Measurements from ENCODE around the gene TMEM242. TPM values are rescaled to one million over a fixed set of nuclear protein-coding genes. Genes with fewer than 3 reads are reported as not detected.
"Not testable (repeated sequence)": the region's sequence is repeated elsewhere in the genome, so short reads cannot be mapped to it uniquely, and the experiment has no call there.

The TMEM242 gene
- total RNA-seq, 6 experiments from 2014 or later: 4.4 to 8.8 (median 7.3) TPM

DNA sequence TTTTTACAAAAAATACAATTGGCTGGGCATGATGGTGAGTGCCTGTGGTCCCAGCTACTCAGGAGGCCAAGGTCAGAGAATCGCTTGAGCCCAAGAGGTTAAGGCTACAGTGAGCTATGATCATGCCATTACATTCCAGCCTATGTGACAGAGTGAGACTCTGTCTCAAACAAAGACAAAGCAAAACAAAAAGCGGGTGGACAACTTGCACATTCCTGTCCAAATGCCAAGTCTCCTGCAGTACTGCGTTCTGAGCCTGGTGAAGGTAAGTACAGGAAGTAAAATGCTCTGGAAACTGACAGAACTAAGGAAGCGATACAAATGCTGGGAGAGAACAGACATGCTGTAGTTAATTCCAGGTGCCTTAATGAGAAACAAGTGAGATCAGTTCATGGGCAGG, 20.4 kb upstream of the TMEM242 start:
- H3K27ac ChIP-seq: no peak overlapping the region
- intact Hi-C loops (cut with DNase I): no loop called here
- ATAC-seq (no peak), DNase-seq (no peak)
- H3K4me3 ChIP-seq: no peak overlapping the region
- H3K9me3 ChIP-seq: no peaks in the 10 kb centered on the region
- H3K27me3 ChIP-seq: no peaks in the 10 kb centered on the region
- no peaks in the 10 kb centered on the region for H3K36me3 ChIP-seq
- TF ChIP-seq POLR2A (IDR thresholded peaks at IDR 0.05) (no peak), CTCF (IDR thresholded peaks at IDR 0.05) (no peak)
- 67% methylated on average over 4 of the region's 4 CpGs for WGBS (ENCODE audit: insufficient coverage, low coverage, low lambda C conversion rate, missing lambda C conversion rate)
- no peaks in the 10 kb centered on the region for H3K4me1 ChIP-seq

DNA sequence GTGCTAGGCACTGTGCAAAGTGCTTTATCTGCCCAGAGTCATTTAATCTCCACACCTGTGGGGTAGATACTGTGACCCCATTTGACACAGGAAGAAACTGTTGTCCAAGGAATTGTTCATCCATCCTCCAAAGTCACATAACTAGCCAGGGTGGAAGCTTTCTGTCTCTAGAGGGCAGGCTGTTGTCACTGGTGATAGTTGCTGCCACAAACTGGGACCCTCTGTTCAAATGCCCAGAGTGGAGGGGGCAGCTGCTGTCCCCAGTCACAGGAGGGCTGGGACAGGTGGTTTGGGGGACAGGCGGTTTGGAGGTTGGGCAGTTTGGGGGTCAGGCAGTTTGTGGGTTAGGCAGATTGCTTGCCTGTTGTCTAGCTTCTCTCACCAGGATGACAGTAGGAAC, 16.1 kb upstream of the TMEM242 start:
- H3K4me3 ChIP-seq: no peak overlapping the region
- H3K4me1 ChIP-seq: no peaks in the 10 kb centered on the region
- no CpG with 5 or more reads among the region's 1 CpG for WGBS (ENCODE audit: insufficient coverage, low coverage, low lambda C conversion rate, missing lambda C conversion rate)
- no peak overlapping the region for H3K27ac ChIP-seq
- DNase-seq (no peak), ATAC-seq (peak; percentile 28 to 49 (median 38))
- intact Hi-C loops (cut with DNase I): loop anchor here in 1 of 2 donors (10.0 kb wide), 2 partner anchors 265 to 325 kb away; no protein-coding TSS in a partner anchor
- no peaks in the 10 kb centered on the region for H3K36me3 ChIP-seq
- H3K27me3 ChIP-seq: no peaks in the 10 kb centered on the region
- H3K9me3 ChIP-seq: no peaks in the 10 kb centered on the region
- peak; percentile 20 to 41 (median 31) for TF ChIP-seq CTCF (IDR thresholded peaks at IDR 0.05)
- no peak for TF ChIP-seq POLR2A (IDR thresholded peaks at IDR 0.05)

GRCh38 chr6:157337751-157338150, 14.4 kb upstream of the TMEM242 start:
- no peaks in the 10 kb centered on the region for H3K9me3 ChIP-seq
- intact Hi-C loops (cut with DNase I): loop anchor here in 1 of 2 donors (10.0 kb wide), 2 partner anchors 267 to 327 kb away; no protein-coding TSS in a partner anchor
- no peak overlapping the region for H3K4me3 ChIP-seq
- no peaks in the 10 kb centered on the region for H3K36me3 ChIP-seq
- no peaks in the 10 kb centered on the region for H3K4me1 ChIP-seq
- 56% methylated on average over 2 of the region's 2 CpGs for WGBS (ENCODE audit: insufficient coverage, low coverage, low lambda C conversion rate, missing lambda C conversion rate)
- TF ChIP-seq POLR2A (IDR thresholded peaks at IDR 0.05) (no peak), CTCF (IDR thresholded peaks at IDR 0.05) (no peak)
- no peak overlapping the region for H3K27ac ChIP-seq
- no peaks in the 10 kb centered on the region for H3K27me3 ChIP-seq
- DNase-seq: no peak
- ATAC-seq: no peak

- H3K36me3 ChIP-seq, H3K4me1 ChIP-seq: not testable (repeated sequence)
Measured at GRCh38 chr6:157337276-157337675, 14.0 kb upstream of the TMEM242 start.

DNA sequence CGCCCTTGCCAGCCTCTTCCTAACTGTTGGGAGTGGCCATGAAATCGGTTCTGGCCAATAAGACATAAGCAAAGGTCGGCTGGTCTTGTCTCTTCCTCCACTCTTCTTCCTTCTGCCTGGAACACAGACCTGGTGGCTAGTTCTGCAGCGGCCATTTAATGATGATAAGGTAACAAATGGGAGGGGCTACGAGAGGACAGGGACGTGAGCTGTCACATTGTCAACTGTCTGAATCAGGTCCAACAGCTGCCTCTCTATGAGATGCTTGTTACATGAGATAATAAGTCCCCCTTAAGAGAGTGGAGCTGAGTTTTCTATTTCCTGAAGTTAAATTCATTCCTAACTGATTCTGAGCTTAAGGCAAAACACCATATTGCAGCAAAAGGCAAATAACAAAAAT, 12.5 kb upstream of the TMEM242 start:
- intact Hi-C loops (cut with DNase I): loop anchor here in 1 of 2 donors (10.0 kb wide), 2 partner anchors 269 to 329 kb away; no protein-coding TSS in a partner anchor
- TF ChIP-seq POLR2A (IDR thresholded peaks at IDR 0.05) (no peak), CTCF (IDR thresholded peaks at IDR 0.05) (no peak)
- no peaks in the 10 kb centered on the region for H3K27me3 ChIP-seq
- H3K4me3 ChIP-seq: no peak overlapping the region
- H3K36me3 ChIP-seq: no peaks in the 10 kb centered on the region
- ATAC-seq: no peak
- H3K27ac ChIP-seq: no peak overlapping the region
- H3K4me1 ChIP-seq: no peaks in the 10 kb centered on the region
- WGBS (ENCODE audit: insufficient coverage, low coverage, low lambda C conversion rate, missing lambda C conversion rate): 38% methylated on average over 5 of the region's 6 CpGs
- H3K9me3 ChIP-seq: no peaks in the 10 kb centered on the region
- no peak for DNase-seq

More at GRCh38 chr6:157337276-157337675, 14.0 kb upstream of the TMEM242 start:
- not testable (repeated sequence) for H3K27ac ChIP-seq, H3K4me3 ChIP-seq, DNase-seq, ATAC-seq, H3K9me3 ChIP-seq, H3K27me3 ChIP-seq
- intact Hi-C loops (cut with DNase I): loop anchor here in 1 of 2 donors (10.0 kb wide), 2 partner anchors 268 to 328 kb away; no protein-coding TSS in a partner anchor
- WGBS (ENCODE audit: insufficient coverage, low coverage, low lambda C conversion rate, missing lambda C conversion rate): 71% methylated on average over 3 of the region's 3 CpGs

All from right lobe of liver (tissue), 6 donors.